IMR-90 (cell line): ENCODE data around the gene UST. TPM values are rescaled to one million over a fixed set of nuclear protein-coding genes. Genes with fewer than 3 reads are reported as not detected.
A peak's percentile ranks its signal among the peaks of the same experiment; 100 is the strongest.

ENCODE experiments used
- ATAC-seq: fragments of 200-7000 bp; cut with Tn5 transposase; 2 replicates; pipeline ENCODE4 v1.9.1; 2020; ENCODE audit warnings: low read depth, mild to moderate bottlenecking, moderate library complexity
- Bru-seq: library from RNA; stranded (reverse); fragments of 400-500 nt; gene quantifications from one replicate; lab custom pipeline; 2021; lab: Mats Ljungman, UMichigan
- BruChase-seq, 2 experiments: library from RNA; stranded (reverse); fragments of 400-500 nt; gene quantifications; one replicate each; lab custom pipeline; 2021; lab: Mats Ljungman, UMichigan
- BruUV-seq: library from RNA; stranded (reverse); fragments of 400-500 nt; replicated peaks from 2 replicates; lab custom pipeline; 2021; lab: Mats Ljungman, UMichigan
- CTCF ChIA-PET: fragments of 300-600 bp; formaldehyde crosslinking; extraction: SDS; loops from one replicate; lab custom pipeline; 2021; ENCODE audit warnings: antibody characterized with exemption; lab: Yijun Ruan, JAX
- POLR2A ChIA-PET: fragments of 300-600 bp; sonication (Branson Sonifier 250); formaldehyde crosslinking; loops from one replicate; lab custom pipeline; 2022; ENCODE audit warnings: antibody characterized with exemption; ENCODE audit not compliant: unreplicated experiment; lab: Charles Lee
- DNase-seq: peaks from one replicate; pipeline ENCODE4 v3.0.0; 2013
- H2AFZ ChIP-seq: replicated peaks from 2 replicates; pipeline ENCODE3; 2013; ENCODE audit warnings: low read length, mild to moderate bottlenecking; ENCODE audit not compliant: poor library complexity
- H2AK5ac ChIP-seq: 2 replicates; pipeline ENCODE4 v1.6.1; 2013; ENCODE audit warnings: low read depth, low read length, inconsistent platforms
- H2AK9ac ChIP-seq: replicated peaks from 2 replicates; pipeline ENCODE3; 2013; ENCODE audit warnings: mild to moderate bottlenecking, low read depth, low read length, moderate library complexity; ENCODE audit not compliant: poor library complexity
- H2BK120ac ChIP-seq: 2 replicates; pipeline ENCODE4 v1.6.1; 2013; ENCODE audit warnings: low read depth, low read length, inconsistent platforms
- H2BK15ac ChIP-seq: 3 replicates; pipeline ENCODE4 v1.6.1; 2013; ENCODE audit warnings: low read depth, low read length, inconsistent platforms
- H2BK20ac ChIP-seq: 2 replicates; pipeline ENCODE4 v1.6.1; 2013; ENCODE audit warnings: low read depth, mild to moderate bottlenecking, inconsistent platforms, low read length, moderate library complexity
- H2BK5ac ChIP-seq: 2 replicates; pipeline ENCODE4 v1.6.1; 2013; ENCODE audit warnings: mild to moderate bottlenecking, low read depth, low read length, inconsistent platforms; ENCODE audit not compliant: poor library complexity, severe bottlenecking
- H3K14ac ChIP-seq: replicated peaks from 2 replicates; pipeline ENCODE4 v1.6.1; 2013; ENCODE audit warnings: low read depth, low read length, inconsistent platforms
- H3K18ac ChIP-seq: 2 replicates; pipeline ENCODE4 v1.6.1; 2013; ENCODE audit warnings: low read depth, low read length, control low read depth
- H3K23ac ChIP-seq: 2 replicates; pipeline ENCODE4 v1.6.1; 2013; ENCODE audit warnings: low read depth, low read length, inconsistent platforms
- H3K27ac ChIP-seq: 2 replicates; pipeline ENCODE4 v1.5.1; 2013; ENCODE audit warnings: mild to moderate bottlenecking, control low read depth, low read length; ENCODE audit not compliant: insufficient read depth
- H3K27me3 ChIP-seq: 2 replicates; pipeline ENCODE4 v1.6.1; 2013; ENCODE audit warnings: low read length; ENCODE audit not compliant: control insufficient read depth, insufficient read depth
- H3K36me3 ChIP-seq: 2 replicates; pipeline ENCODE4 v1.6.1; 2013; ENCODE audit warnings: low read length, mixed read lengths; ENCODE audit not compliant: control insufficient read depth, insufficient read depth
- H3K4ac ChIP-seq: 2 replicates; pipeline ENCODE4 v1.6.1; 2013; ENCODE audit warnings: low read depth, low read length, inconsistent platforms
- H3K4me1 ChIP-seq: 2 replicates; pipeline ENCODE4 v1.6.1; 2013; ENCODE audit warnings: low read length, mixed read lengths; ENCODE audit not compliant: control insufficient read depth, insufficient read depth
- H3K4me2 ChIP-seq: 2 replicates; pipeline ENCODE4 v1.6.1; 2013; ENCODE audit warnings: low read depth, mild to moderate bottlenecking, control low read depth, low read length, moderate library complexity
- H3K4me3 ChIP-seq: 2 replicates; pipeline ENCODE4 v1.5.1; 2013; ENCODE audit warnings: low read depth, mild to moderate bottlenecking, control low read depth, low read length, moderate library complexity; ENCODE audit not compliant: insufficient read depth
- H3K56ac ChIP-seq: 2 replicates; pipeline ENCODE4 v1.6.1; 2013; ENCODE audit warnings: low read length, inconsistent platforms; ENCODE audit not compliant: insufficient read depth; ENCODE audit errors: extremely low read depth
- H3K79me1 ChIP-seq, 2 experiments: 2 replicates each; pipeline ENCODE4 v1.6.1; 2013; ENCODE audit warnings: low read length in 2 of 2, inconsistent platforms in 1 of 2, low read depth in 1 of 2
- H3K9ac ChIP-seq: 2 replicates; pipeline ENCODE4 v1.6.1; 2013; ENCODE audit warnings: low read depth, low read length, control low read depth
- H3K9me1 ChIP-seq: 2 replicates; pipeline ENCODE4 v1.6.1; 2013; ENCODE audit warnings: low read length, inconsistent platforms; ENCODE audit not compliant: insufficient read depth
- H3K9me3 ChIP-seq: 2 replicates; pipeline ENCODE4 v1.6.1; 2013; ENCODE audit warnings: low read length; ENCODE audit not compliant: control insufficient read depth, insufficient read depth
- H4K20me1 ChIP-seq: 2 replicates; pipeline ENCODE4 v1.6.1; 2013; ENCODE audit warnings: low read length, inconsistent platforms; ENCODE audit not compliant: insufficient read depth
- H4K5ac ChIP-seq: 2 replicates; pipeline ENCODE4 v1.6.1; 2013; ENCODE audit warnings: mild to moderate bottlenecking, low read depth, low read length, control low read depth
- H4K8ac ChIP-seq, 2 experiments: 2 replicates each; pipeline ENCODE4 v1.6.1; 2013; ENCODE audit warnings: low read depth in 2 of 2, low read length in 2 of 2, control low read depth in 1 of 2, inconsistent platforms in 1 of 2
- H4K91ac ChIP-seq: 2 replicates; pipeline ENCODE4 v1.6.1; 2013; ENCODE audit warnings: low read depth, low read length, inconsistent platforms; ENCODE audit not compliant: insufficient read depth
- CHD1 ChIP-seq: IDR thresholded peaks from 2 replicates; pipeline ENCODE4 v1.6.1; 2012; ENCODE audit warnings: low read depth, low read length, improper control_type of control experiment
- MAZ ChIP-seq: IDR thresholded peaks from 2 replicates; pipeline ENCODE4 v1.6.1; 2012; ENCODE audit warnings: low read depth, mild to moderate bottlenecking, low read length, improper control_type of control experiment, moderate library complexity, borderline replicate concordance
- MXI1 ChIP-seq: IDR thresholded peaks from 2 replicates; pipeline ENCODE4 v1.6.1; 2012; ENCODE audit warnings: low read depth, mild to moderate bottlenecking, low read length, moderate library complexity, borderline replicate concordance
- NFE2L2 ChIP-seq: fragments of 150-350 bp; IDR thresholded peaks from 2 replicates; pipeline ENCODE4 v1.6.1; 2016; ENCODE audit warnings: low read depth, mild to moderate bottlenecking, low read length
- POLR2A ChIP-seq: IDR thresholded peaks from 2 replicates; pipeline ENCODE4 v1.6.1; 2012; ENCODE audit warnings: mild to moderate bottlenecking, low read depth, low read length
- RAD21 ChIP-seq: IDR thresholded peaks from 2 replicates; pipeline ENCODE4 v1.6.1; 2012; ENCODE audit warnings: low read length, improper control_type of control experiment
- RCOR1 ChIP-seq: IDR thresholded peaks from 2 replicates; pipeline ENCODE4 v1.6.1; 2012; ENCODE audit warnings: mild to moderate bottlenecking, low read length, improper control_type of control experiment; ENCODE audit not compliant: insufficient replicate concordance
- RFX5 ChIP-seq: IDR thresholded peaks from 2 replicates; pipeline ENCODE4 v1.8.0; 2012; ENCODE audit warnings: low read depth, mild to moderate bottlenecking, low read length, moderate library complexity
- SMC3 ChIP-seq: fragments of 150-350 bp; IDR thresholded peaks from 2 replicates; pipeline ENCODE4 v1.6.1; 2016; ENCODE audit warnings: low read depth, mild to moderate bottlenecking, antibody characterized with exemption, low read length, moderate library complexity
- USF2 ChIP-seq: fragments of 150-350 bp; IDR thresholded peaks from 2 replicates; pipeline ENCODE4 v1.6.1; 2017; ENCODE audit warnings: mild to moderate bottlenecking, antibody characterized with exemption, low read length, low read depth
- WGBS, 2 experiments: methylation state at CpG; one replicate each; pipeline versions ENCODE4 v1.1.5 to v1.1.7; 2013; ENCODE audit warnings: missing lambda C conversion rate in 2 of 2; ENCODE audit not compliant: insufficient read length in 1 of 2; ENCODE audit errors: extremely low coverage in 2 of 2; 5-methylcytosine and 5-hydroxymethylcytosine counted together
- dilution Hi-C: fragments of 300-500 bp; cut with HindIII; formaldehyde crosslinking; loops from one replicate; pipeline ENCODE4 v1.14.3; 2018; ENCODE audit warnings: low sequenced_read_pairs; ENCODE audit not compliant: unreplicated experiment
- in situ Hi-C: fragments of 300-500 bp; cut with MboI; formaldehyde crosslinking; loops from 3 replicates; pipeline ENCODE4 v1.14.3; 2019; ENCODE audit warnings: low sequenced_read_pairs, inconsistent platforms, mixed read lengths
- intact Hi-C: fragments of 100-400 bp; cut with micrococcal nuclease; formaldehyde crosslinking; loops from 2 replicates; pipeline ENCODE4 v1.10.0; 2022
- long read RNA-seq: library from polyadenylated mRNA; unstranded; transcript quantifications from one replicate; pipeline ENCODE4 v2.0.0, GENCODE V29; 2021; ENCODE audit not compliant: unreplicated experiment
- polyA plus RNA-seq, 3 experiments: library from polyadenylated mRNA; depleted of rRNA; stranded (reverse); fragments of >200 nt; gene quantifications; 2 replicates each; pipeline ENCODE4 v1.2.3, GENCODE V29; 2012; ENCODE audit warnings: low replicate concordance in 1 of 3
- total RNA-seq: library from RNA; depleted of rRNA; stranded (reverse); fragments of >200 nt; gene quantifications from 2 replicates; pipeline ENCODE4 v1.2.3, GENCODE V29; 2012; rRNA removed
- TF ChIP-seq, protein P1 (sequence below): conservative IDR thresholded peaks from 2 replicates; pipeline ENCODE4 v1.5.1; 2012; ENCODE audit warnings: mild to moderate bottlenecking, low read depth, low read length, improper control_type of control experiment

UST gene, protein sequence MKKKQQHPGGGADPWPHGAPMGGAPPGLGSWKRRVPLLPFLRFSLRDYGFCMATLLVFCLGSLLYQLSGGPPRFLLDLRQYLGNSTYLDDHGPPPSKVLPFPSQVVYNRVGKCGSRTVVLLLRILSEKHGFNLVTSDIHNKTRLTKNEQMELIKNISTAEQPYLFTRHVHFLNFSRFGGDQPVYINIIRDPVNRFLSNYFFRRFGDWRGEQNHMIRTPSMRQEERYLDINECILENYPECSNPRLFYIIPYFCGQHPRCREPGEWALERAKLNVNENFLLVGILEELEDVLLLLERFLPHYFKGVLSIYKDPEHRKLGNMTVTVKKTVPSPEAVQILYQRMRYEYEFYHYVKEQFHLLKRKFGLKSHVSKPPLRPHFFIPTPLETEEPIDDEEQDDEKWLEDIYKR
- total RNA-seq: 13.8 and 14.4 TPM in 2 replicates
- polyA plus RNA-seq (2012; rRNA removed): 6.6 and 7.7 TPM in 2 replicates
- 2.8 and 5.4 TPM in 2 replicates for polyA plus RNA-seq (2012; cell fraction: cytosol; rRNA removed)
- 1.2 and 5.5 TPM in 2 replicates for polyA plus RNA-seq (2012; cell fraction: nucleus; rRNA removed; ENCODE audit: low replicate concordance)
- Bru-seq, nascent RNA: percentile 79 among the genes with signal in this experiment
- percentile 67 among the genes with signal in this experiment for BruChase-seq, experiment 1, labeled RNA remaining after a 6-hour chase
- BruChase-seq, experiment 2, labeled RNA remaining after a 2-hour chase: percentile 75 among the genes with signal in this experiment
- long read RNA-seq, full-length matches to known transcripts: 21 of 38 reads
- long read RNA-seq, partial matches to known transcripts: 2 of 38 reads
- long read RNA-seq, other reads (novel, unspliced or antisense): 15 of 38 reads

DNA sequence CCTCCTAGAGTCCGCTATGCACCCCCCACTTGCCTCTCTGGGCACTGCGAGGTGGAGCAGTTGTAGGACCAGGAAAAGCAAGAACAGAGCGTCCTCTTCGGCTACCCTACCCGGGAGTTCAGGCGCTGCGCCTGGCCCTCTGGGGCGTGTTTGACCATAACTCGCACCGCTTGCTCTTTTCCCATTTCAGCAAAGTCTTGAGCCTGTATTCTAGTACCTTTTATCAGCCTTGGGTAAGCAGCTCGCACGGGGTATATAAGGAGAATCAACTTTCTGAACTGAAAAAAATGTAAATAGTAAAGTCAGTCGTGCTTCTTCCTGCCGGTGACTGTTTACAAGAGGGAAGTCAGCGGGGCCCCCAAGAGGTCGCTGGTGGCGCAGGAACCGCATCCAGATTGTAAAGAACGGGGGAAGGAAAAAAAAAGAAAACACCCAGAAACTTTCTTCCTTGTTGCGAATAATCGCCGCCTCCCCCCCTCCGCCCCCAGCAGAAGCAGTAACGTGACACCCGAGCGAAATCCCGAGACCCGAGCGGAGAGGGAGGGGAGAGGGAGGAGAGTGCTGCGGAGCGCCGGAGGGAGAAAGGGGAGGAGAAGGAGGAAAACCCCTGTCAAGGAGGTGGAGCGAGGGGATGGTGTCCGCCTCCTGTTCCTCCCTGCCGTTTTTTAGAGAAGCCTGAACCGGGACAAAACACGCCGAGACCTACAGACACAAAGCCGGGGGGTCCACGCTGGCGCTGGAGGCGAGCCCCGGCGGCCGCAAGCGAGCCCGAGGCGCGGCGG lies at the start of gene UST:
Gene UST (plus strand): TSS at position 668 of the 782 bp plus-strand sequence. CDS start 401 bp downstream, outside the sequence.
- no peaks in the 10 kb centered on the region for H3K9me3 ChIP-seq
- H3K23ac ChIP-seq: peak within 1 kb of the TSS; percentile 91
- peaks cover 20% of the 10 kb centered on the region for H4K20me1 ChIP-seq
- peak within 1 kb of the TSS; percentile 45 for H2BK5ac ChIP-seq
- peak within 1 kb of the TSS; percentile 75 for H3K4me2 ChIP-seq
- H2AK9ac ChIP-seq: peak within 1 kb of the TSS; percentile 66
- ATAC-seq (peak; percentile 92), DNase-seq (peak; percentile 95)
- H3K18ac ChIP-seq: peak within 1 kb of the TSS; percentile 31
- H3K9ac ChIP-seq: peak within 1 kb of the TSS; percentile 71
- no peak within 1 kb of the TSS for H2AK5ac ChIP-seq
- no TSS peak for BruUV-seq
- H4K91ac ChIP-seq: peak within 1 kb of the TSS; percentile 40
- H3K4me3 ChIP-seq: peak within 1 kb of the TSS; percentile 87
- peak within 1 kb of the TSS; percentile 96 for H2AFZ ChIP-seq
- peaks cover 15 to 35% of the 10 kb centered on the region in 2 experiments for H3K79me1 ChIP-seq
- peak within 1 kb of the TSS; percentile 9; the same call in 1 of the 3 replicates for H2BK15ac ChIP-seq
- POLR2A ChIA-PET: no interaction called here
- H4K5ac ChIP-seq: peak within 1 kb of the TSS; percentile 17; the same call in 1 of the 2 replicates
- dilution Hi-C loops: no loop called here
- peak within 1 kb of the TSS; percentile 66; the same call in 1 of the 2 replicates for H3K56ac ChIP-seq
- CTCF ChIA-PET: no interaction called here
- in situ Hi-C loops: no loop called here
- peaks cover 4% of the 10 kb centered on the region for H3K4me1 ChIP-seq
- H3K27ac ChIP-seq: peak within 1 kb of the TSS; percentile 90
- H2BK20ac ChIP-seq: peak within 1 kb of the TSS; percentile 60; the same call in 1 of the 2 replicates
- H2BK120ac ChIP-seq: peak within 1 kb of the TSS; percentile 81
- H3K4ac ChIP-seq: peak within 1 kb of the TSS; percentile 81
- WGBS, 2 experiments: 0% methylated on average over 15 of the region's 50 CpGs; no CpG with 5 or more reads in 1 of the 2 experiments
- H3K14ac ChIP-seq: peak within 1 kb of the TSS; percentile 69
- H3K9me1 ChIP-seq: peaks cover 7% of the 10 kb centered on the region
- H3K36me3 ChIP-seq: no peaks in the 10 kb centered on the region
- intact Hi-C loops: loop anchor here (1.0 to 5.0 kb wide), 4 partner anchors 111 to 336 kb away; no protein-coding TSS in a partner anchor
- H3K27me3 ChIP-seq: no peaks in the 10 kb centered on the region
- peak within 1 kb of the TSS; percentile 30 to 82; a peak in 2 of 4 replicates for H4K8ac ChIP-seq
- no peak for TF ChIP-seq NFE2L2
- TF ChIP-seq RFX5: no peak
- TF ChIP-seq RCOR1: no peak
- TF ChIP-seq, protein P1, sequence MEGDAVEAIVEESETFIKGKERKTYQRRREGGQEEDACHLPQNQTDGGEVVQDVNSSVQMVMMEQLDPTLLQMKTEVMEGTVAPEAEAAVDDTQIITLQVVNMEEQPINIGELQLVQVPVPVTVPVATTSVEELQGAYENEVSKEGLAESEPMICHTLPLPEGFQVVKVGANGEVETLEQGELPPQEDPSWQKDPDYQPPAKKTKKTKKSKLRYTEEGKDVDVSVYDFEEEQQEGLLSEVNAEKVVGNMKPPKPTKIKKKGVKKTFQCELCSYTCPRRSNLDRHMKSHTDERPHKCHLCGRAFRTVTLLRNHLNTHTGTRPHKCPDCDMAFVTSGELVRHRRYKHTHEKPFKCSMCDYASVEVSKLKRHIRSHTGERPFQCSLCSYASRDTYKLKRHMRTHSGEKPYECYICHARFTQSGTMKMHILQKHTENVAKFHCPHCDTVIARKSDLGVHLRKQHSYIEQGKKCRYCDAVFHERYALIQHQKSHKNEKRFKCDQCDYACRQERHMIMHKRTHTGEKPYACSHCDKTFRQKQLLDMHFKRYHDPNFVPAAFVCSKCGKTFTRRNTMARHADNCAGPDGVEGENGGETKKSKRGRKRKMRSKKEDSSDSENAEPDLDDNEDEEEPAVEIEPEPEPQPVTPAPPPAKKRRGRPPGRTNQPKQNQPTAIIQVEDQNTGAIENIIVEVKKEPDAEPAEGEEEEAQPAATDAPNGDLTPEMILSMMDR: peak; percentile 58
- TF ChIP-seq MXI1: 0 out of 2 replicates have a peak, but pooled peaks have one; percentile 33
- TF ChIP-seq MAZ: peak; percentile 92
- peak; percentile 69 for TF ChIP-seq RAD21
- peak; percentile 32; the same call in 1 of the 2 replicates for TF ChIP-seq SMC3
- TF ChIP-seq POLR2A: peak; percentile 57; the same call in 1 of the 2 replicates
- peak; percentile 39; the same call in 1 of the 2 replicates for TF ChIP-seq USF2
- no peak for TF ChIP-seq CHD1
